Nephron (organoid): ENCODE measurements around the gene BTD.
A peak's percentile ranks its signal among the peaks of the same experiment; 100 is the strongest.

Experiments used
- H3K27ac Mint-ChIP-seq, 3 experiments: 2 replicates each; pipeline ENCODE4 v1.8.0; 2020; ENCODE audit warnings: mixed read lengths in 3 of 3, mild to moderate bottlenecking in 2 of 3, moderate library complexity in 1 of 3
- H3K27me3 Mint-ChIP-seq: 2 replicates; pipeline ENCODE4 v1.8.0; 2021; ENCODE audit warnings: low read depth, mild to moderate bottlenecking, moderate library complexity, mixed read lengths
- H3K36me3 Mint-ChIP-seq: 2 replicates; pipeline ENCODE4 v1.8.0; 2020; ENCODE audit warnings: low read depth, mixed read lengths
- H3K4me1 Mint-ChIP-seq: 2 replicates; pipeline ENCODE4 v1.8.0; 2020; ENCODE audit warnings: mixed read lengths
- H3K4me3 Mint-ChIP-seq, 3 experiments: 2 replicates each; pipeline ENCODE4 v1.8.0; 2020; ENCODE audit warnings: mild to moderate bottlenecking in 3 of 3, mixed read lengths in 3 of 3, moderate library complexity in 2 of 3
- H3K9me3 Mint-ChIP-seq: 2 replicates; pipeline ENCODE4 v1.8.0; 2020; ENCODE audit warnings: mixed read lengths
- CTCF ChIP-seq, 3 experiments: fragments of 200-600 bp; sonication (generic); IDR thresholded peaks; one replicate each; pipeline ENCODE4 v1.5.0; 2021; ENCODE audit warnings: antibody characterized with exemption in 3 of 3; ENCODE audit not compliant: unreplicated experiment in 3 of 3

The BTD gene

GRCh38 chr3:15636028-15636709 lies 34.6 kb downstream of the BTD start:
- no peaks in the 10 kb centered on the region for H3K36me3 Mint-ChIP-seq
- peak overlapping the region in 1 of 3 experiments; percentile 61 for H3K4me3 Mint-ChIP-seq
- H3K27ac Mint-ChIP-seq, result peak overlapping the region; percentile 71 to 93 (median 87)
- no peaks in the 10 kb centered on the region for H3K9me3 Mint-ChIP-seq
- H3K27me3 Mint-ChIP-seq, result peaks cover 6% of the 10 kb centered on the region
- H3K4me1 Mint-ChIP-seq, result peaks cover 72% of the 10 kb centered on the region
- no peak for TF ChIP-seq CTCF (IDR thresholded peaks at IDR 0.05; ENCODE audit: unreplicated experiment in 3 of 3)

- Mint-ChIP-seq H3K27ac (peak overlapping the region; percentile 13 to 64 (median 38)), H3K36me3 (peaks cover 8% of the 10 kb centered on the region), H3K4me1 (peaks cover 60% of the 10 kb centered on the region), H3K27me3 (peaks cover 6% of the 10 kb centered on the region), H3K9me3 (no peaks in the 10 kb centered on the region), H3K4me3 (peak overlapping the region in 1 of 3 experiments; percentile 41)
- TF ChIP-seq CTCF (IDR thresholded peaks at IDR 0.05; ENCODE audit: unreplicated experiment in 3 of 3), result no peak
Measured at GRCh38 chr3:15637131-15637951, 35.8 kb downstream of the BTD start.

GRCh38 chr3:15638193-15638890 lies 36.8 kb downstream of the BTD start:
- Mint-ChIP-seq H3K9me3 (no peaks in the 10 kb centered on the region), H3K36me3 (peaks cover 12% of the 10 kb centered on the region), H3K4me3 (no peak overlapping the region), H3K27ac (peak overlapping the region in 2 of 3 experiments; percentile 38 to 64), H3K27me3 (peaks cover 6% of the 10 kb centered on the region), H3K4me1 (peaks cover 51% of the 10 kb centered on the region)
- no peak for TF ChIP-seq CTCF (IDR thresholded peaks at IDR 0.05; ENCODE audit: unreplicated experiment in 3 of 3)

- no peaks in the 10 kb centered on the region for H3K9me3 Mint-ChIP-seq
- peaks cover 12% of the 10 kb centered on the region for H3K36me3 Mint-ChIP-seq
- no peak overlapping the region for H3K4me3 Mint-ChIP-seq
- no peak for TF ChIP-seq CTCF (IDR thresholded peaks at IDR 0.05; ENCODE audit: unreplicated experiment in 3 of 3)
- H3K4me1 Mint-ChIP-seq, result peaks cover 46% of the 10 kb centered on the region
- H3K27ac Mint-ChIP-seq, result peak overlapping the region in 1 of 3 experiments; percentile 64
- H3K27me3 Mint-ChIP-seq, result peaks cover 6% of the 10 kb centered on the region
Measured at GRCh38 chr3:15638891-15639262, 37.3 kb downstream of the BTD start.

- Mint-ChIP-seq H3K9me3 (no peaks in the 10 kb centered on the region), H3K4me1 (peaks cover 39% of the 10 kb centered on the region), H3K36me3 (peaks cover 21% of the 10 kb centered on the region), H3K27me3 (no peaks in the 10 kb centered on the region), H3K4me3 (no peak overlapping the region), H3K27ac (peak overlapping the region in 1 of 3 experiments; percentile 78)
- no peak for TF ChIP-seq CTCF (IDR thresholded peaks at IDR 0.05; ENCODE audit: unreplicated experiment in 3 of 3)
Measured at GRCh38 chr3:15645246-15645645, 43.7 kb downstream of the BTD start.
